ENCODE measurements around the gene NUCB1.

DNA sequence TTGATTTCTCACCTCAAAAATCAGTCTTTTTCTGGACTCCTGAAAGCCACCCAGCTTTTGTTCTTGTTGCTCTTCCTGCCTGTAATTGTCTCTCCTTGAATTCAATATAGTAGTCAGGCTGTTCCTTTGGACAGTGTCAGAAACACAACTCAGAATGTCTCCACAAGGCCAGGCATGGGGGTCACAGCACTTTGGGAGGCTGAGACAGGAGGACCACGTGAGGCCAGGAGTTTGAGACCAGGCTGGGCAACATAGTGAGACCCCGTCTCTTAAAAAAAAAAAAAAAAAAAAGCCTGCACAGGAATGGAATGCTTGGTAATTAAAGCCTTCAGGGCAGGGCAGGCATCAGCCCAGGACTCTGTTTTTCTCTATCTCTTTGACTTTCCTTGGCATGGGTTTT lies 45.7 kb downstream of the NUCB1 start:
- TF ChIP-seq, protein P1, sequence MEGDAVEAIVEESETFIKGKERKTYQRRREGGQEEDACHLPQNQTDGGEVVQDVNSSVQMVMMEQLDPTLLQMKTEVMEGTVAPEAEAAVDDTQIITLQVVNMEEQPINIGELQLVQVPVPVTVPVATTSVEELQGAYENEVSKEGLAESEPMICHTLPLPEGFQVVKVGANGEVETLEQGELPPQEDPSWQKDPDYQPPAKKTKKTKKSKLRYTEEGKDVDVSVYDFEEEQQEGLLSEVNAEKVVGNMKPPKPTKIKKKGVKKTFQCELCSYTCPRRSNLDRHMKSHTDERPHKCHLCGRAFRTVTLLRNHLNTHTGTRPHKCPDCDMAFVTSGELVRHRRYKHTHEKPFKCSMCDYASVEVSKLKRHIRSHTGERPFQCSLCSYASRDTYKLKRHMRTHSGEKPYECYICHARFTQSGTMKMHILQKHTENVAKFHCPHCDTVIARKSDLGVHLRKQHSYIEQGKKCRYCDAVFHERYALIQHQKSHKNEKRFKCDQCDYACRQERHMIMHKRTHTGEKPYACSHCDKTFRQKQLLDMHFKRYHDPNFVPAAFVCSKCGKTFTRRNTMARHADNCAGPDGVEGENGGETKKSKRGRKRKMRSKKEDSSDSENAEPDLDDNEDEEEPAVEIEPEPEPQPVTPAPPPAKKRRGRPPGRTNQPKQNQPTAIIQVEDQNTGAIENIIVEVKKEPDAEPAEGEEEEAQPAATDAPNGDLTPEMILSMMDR (IDR thresholded peaks at IDR 0.05 in 8 of 11, conservative IDR thresholded peaks at IDR 0.05 in 3 of 11), result no peak
- TF ChIP-seq POLR2A (IDR thresholded peaks at IDR 0.05) (no peak), POLR2AphosphoS5 (IDR thresholded peaks at IDR 0.05) (no peak)

All from spleen (tissue), 7 donors.